CD14-positive monocyte (primary cell): ENCODE measurements around the gene CSK. TPM values are rescaled to one million over a fixed set of nuclear protein-coding genes. Genes with fewer than 3 reads are reported as not detected.

ENCODE experiments used
- DNase-seq, 3 donors: peaks; one replicate each; pipeline ENCODE4 v3.0.0-alpha.2; 2011 to 2022
- H2AFZ ChIP-seq: 2 replicates; pipeline ENCODE4 v1.6.0; 2012; ENCODE audit warnings: mild to moderate bottlenecking, low read depth, low read length, inconsistent platforms; ENCODE audit not compliant: insufficient read depth, poor library complexity, severe bottlenecking
- H3K27ac ChIP-seq, 2 donors: 1 replicate in 1 of 2; 2 replicates in 1 of 2; pipeline ENCODE4 v1.5.1; 2012 to 2013; ENCODE audit warnings: low read length in 2 of 2, control low read depth in 1 of 2, inconsistent platforms in 1 of 2, low read depth in 1 of 2, mild to moderate bottlenecking in 1 of 2
- H3K27me3 ChIP-seq, 2 donors: one replicate each; pipeline versions ENCODE4 v1.6.0 to v1.6.1; 2011 to 2013; ENCODE audit warnings: low read length in 2 of 2; ENCODE audit not compliant: control insufficient read depth in 2 of 2, insufficient read depth in 2 of 2
- H3K36me3 ChIP-seq, 2 donors: replicated peaks in 1 of 2; 1 replicate in 1 of 2; 2 replicates in 1 of 2; pipeline versions ENCODE4 v1.5.1 to v1.6.1; 2012 to 2013; ENCODE audit warnings: low read length in 2 of 2, control low read depth in 1 of 2, inconsistent platforms in 1 of 2, mild to moderate bottlenecking in 1 of 2; ENCODE audit not compliant: insufficient read depth in 2 of 2, control insufficient read depth in 1 of 2
- H3K4me1 ChIP-seq, 2 donors: 1 replicate in 1 of 2; 2 replicates in 1 of 2; pipeline versions ENCODE4 v1.5.1 to v1.6.1; 2012 to 2013; ENCODE audit warnings: low read length in 2 of 2, control low read depth in 1 of 2, inconsistent platforms in 1 of 2, mild to moderate bottlenecking in 1 of 2, moderate library complexity in 1 of 2; ENCODE audit not compliant: insufficient read depth in 2 of 2, control insufficient read depth in 1 of 2
- H3K4me2 ChIP-seq: replicated peaks from 2 replicates; pipeline ENCODE3; 2012; ENCODE audit warnings: low read length, moderate library complexity, mild to moderate bottlenecking; ENCODE audit not compliant: poor library complexity, severe bottlenecking; ENCODE audit errors: extremely low read depth
- H3K4me3 ChIP-seq, 3 experiments: fragments of 200-600 bp in 1 of 3; sonication (generic) in 1 of 3; replicated peaks in 1 of 3; 1 replicate in 2 of 3; 2 replicates in 1 of 3; pipeline ENCODE4 v1.5.1; 2011 to 2013; ENCODE audit warnings: low read length in 3 of 3, mild to moderate bottlenecking in 3 of 3, control low read depth in 2 of 3, low read depth in 2 of 3, inconsistent platforms in 1 of 3, moderate library complexity in 1 of 3
- H3K79me2 ChIP-seq: 2 replicates; pipeline ENCODE4 v1.6.0; 2012; ENCODE audit warnings: mild to moderate bottlenecking, control low read depth, inconsistent platforms, low read length, moderate library complexity; ENCODE audit not compliant: insufficient read depth
- H3K9ac ChIP-seq: 2 replicates; pipeline ENCODE4 v1.6.0; 2017; ENCODE audit warnings: low read length, mild to moderate bottlenecking; ENCODE audit not compliant: insufficient read depth, poor library complexity, severe bottlenecking
- H3K9me3 ChIP-seq, 2 donors: replicated peaks in 1 of 2; 1 replicate in 1 of 2; 2 replicates in 1 of 2; pipeline versions ENCODE4 v1.5.1 to v1.6.1; 2012 to 2013; ENCODE audit warnings: low read length in 2 of 2, control low read depth in 1 of 2; ENCODE audit not compliant: control insufficient read depth in 1 of 2, insufficient read depth in 1 of 2
- H4K20me1 ChIP-seq: 2 replicates; pipeline ENCODE4 v1.6.0; 2012; ENCODE audit warnings: mild to moderate bottlenecking, low read length, control low read depth, moderate library complexity; ENCODE audit not compliant: insufficient read depth
- H3K27ac Mint-ChIP-seq, 7 donors: one replicate each; pipeline ENCODE4 v1.8.0; 2020; ENCODE audit warnings: mild to moderate bottlenecking in 7 of 7, mixed read lengths in 7 of 7, moderate library complexity in 6 of 7, inconsistent platforms in 2 of 7
- H3K27me3 Mint-ChIP-seq, 3 donors: one replicate each; pipeline ENCODE4 v1.8.0; 2021 to 2022; ENCODE audit warnings: low read depth in 3 of 3, mild to moderate bottlenecking in 3 of 3, mixed read lengths in 3 of 3, moderate library complexity in 3 of 3, inconsistent platforms in 1 of 3
- H3K36me3 Mint-ChIP-seq, 2 donors: one replicate each; pipeline ENCODE4 v1.8.0; 2020; ENCODE audit warnings: mixed read lengths in 2 of 2, inconsistent platforms in 1 of 2, mild to moderate bottlenecking in 1 of 2
- H3K4me1 Mint-ChIP-seq: one replicate; pipeline ENCODE4 v1.8.0; 2020; ENCODE audit warnings: mild to moderate bottlenecking, mixed read lengths
- H3K4me3 Mint-ChIP-seq, 2 donors: one replicate each; pipeline ENCODE4 v1.8.0; 2020; ENCODE audit warnings: mild to moderate bottlenecking in 2 of 2, mixed read lengths in 2 of 2, moderate library complexity in 1 of 2
- H3K9me3 Mint-ChIP-seq, 7 donors: one replicate each; pipeline ENCODE4 v1.8.0; 2020 to 2022; ENCODE audit warnings: mixed read lengths in 7 of 7, mild to moderate bottlenecking in 6 of 7, moderate library complexity in 6 of 7, inconsistent platforms in 2 of 7
- WGBS: methylation state at CpG from one replicate; pipeline ENCODE4 v1.1.5; 2013; ENCODE audit warnings: missing lambda C conversion rate; ENCODE audit not compliant: insufficient coverage; 5-methylcytosine and 5-hydroxymethylcytosine counted together
- intact Hi-C, 2 donors: fragments of 100-400 bp; cut with micrococcal nuclease; formaldehyde crosslinking; loops; one replicate each; pipeline versions ENCODE4 v1.15.0 to v1.15.1; 2023
- polyA plus RNA-seq, 3 donors: library from polyadenylated mRNA; depleted of rRNA in 1 of 3; unstranded in 2 of 3; stranded (reverse) in 1 of 3; fragments of 300-500 nt in 2 of 3; fragments of >200 nt in 1 of 3; fragmentation: Illumina TruSeq in 2 of 3; gene quantifications; 1 replicate in 2 of 3; 2 replicates in 1 of 3; pipeline ENCODE4 v1.2.3, GENCODE V29; 2012 to 2021
- TF ChIP-seq, protein P1 (sequence below): fragments of 200-600 bp; IDR thresholded peaks from one replicate; pipeline ENCODE4 v1.8.0; 2022; ENCODE audit warnings: antibody characterized with exemption, mild to moderate bottlenecking

CSK gene
- polyA plus RNA-seq, 3 donors: 79.0 to 426 (median 106) TPM

DNA sequence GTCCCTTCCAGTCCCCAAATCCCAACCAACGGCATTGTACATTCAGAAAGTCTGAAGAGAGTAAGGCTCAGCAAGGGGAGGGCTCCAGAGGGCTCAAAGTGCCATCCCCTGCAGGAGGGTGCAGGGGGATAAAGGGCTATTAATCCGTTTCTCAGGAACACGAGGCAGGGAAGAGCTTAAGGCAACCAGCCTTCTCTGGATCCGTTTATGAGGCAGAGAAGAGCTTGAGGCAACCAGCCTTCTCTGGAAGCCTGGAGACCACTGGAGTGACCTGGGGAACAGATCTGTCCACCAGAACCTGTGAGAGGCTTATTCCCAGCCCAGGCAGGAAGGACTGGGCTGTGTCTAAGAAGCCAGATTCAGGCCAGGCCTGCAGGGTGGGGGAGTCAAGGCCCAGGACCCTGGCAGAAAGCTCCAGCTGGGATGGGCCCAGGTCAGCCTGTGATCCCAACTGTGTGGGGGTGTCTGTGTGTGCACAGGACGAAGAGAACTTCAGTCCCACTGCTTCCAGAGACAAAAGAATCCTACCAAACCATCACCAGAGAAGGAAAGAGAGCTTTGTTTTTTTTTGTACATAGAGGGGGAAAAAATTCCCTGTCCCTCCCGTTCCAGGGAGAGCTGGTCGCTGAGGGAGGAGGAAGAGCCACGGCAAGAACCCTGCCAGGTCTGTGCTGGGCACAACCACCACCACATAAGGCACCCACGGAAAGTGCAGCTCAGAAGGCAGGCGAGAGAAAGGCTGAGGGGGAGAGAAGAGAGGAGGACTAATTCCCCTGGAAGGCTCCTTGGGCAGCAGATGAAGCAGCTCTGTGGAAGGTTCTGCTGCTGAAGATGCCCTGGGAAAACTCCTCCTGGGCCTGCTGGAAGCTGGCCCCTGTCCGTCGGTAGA, 62.7 kb downstream of the CSK start:
- Mint-ChIP-seq H3K27me3 (peaks cover 0 to 3% (median 0%) of the 10 kb centered on the region in 3 donors), H3K9me3 (no peaks in the 10 kb centered on the region), H3K4me3 (no peak overlapping the region), H3K4me1 (peaks cover 37% of the 10 kb centered on the region), H3K36me3 (peaks cover 43 to 63% of the 10 kb centered on the region in 2 donors), H3K27ac (peak overlapping the region in 5 of 7 donors; percentile 22 to 68 (median 57))
- 76% methylated on average over 6 of the region's 12 CpGs for WGBS
- Histone ChIP-seq H3K9ac (no peak overlapping the region), H3K79me2 (peaks cover 2% of the 10 kb centered on the region), H3K4me2 (no peak overlapping the region), H3K9me3 (no peaks in the 10 kb centered on the region), H3K27me3 (no peaks in the 10 kb centered on the region), H2AFZ (no peak overlapping the region), H3K4me1 (peaks cover 16 to 22% of the 10 kb centered on the region in 2 donors), H4K20me1 (peaks cover 44% of the 10 kb centered on the region), H3K4me3 (no peak overlapping the region), H3K27ac (no peak overlapping the region), H3K36me3 (peaks cover 51 to 54% of the 10 kb centered on the region in 2 donors)
- TF ChIP-seq, protein P1, sequence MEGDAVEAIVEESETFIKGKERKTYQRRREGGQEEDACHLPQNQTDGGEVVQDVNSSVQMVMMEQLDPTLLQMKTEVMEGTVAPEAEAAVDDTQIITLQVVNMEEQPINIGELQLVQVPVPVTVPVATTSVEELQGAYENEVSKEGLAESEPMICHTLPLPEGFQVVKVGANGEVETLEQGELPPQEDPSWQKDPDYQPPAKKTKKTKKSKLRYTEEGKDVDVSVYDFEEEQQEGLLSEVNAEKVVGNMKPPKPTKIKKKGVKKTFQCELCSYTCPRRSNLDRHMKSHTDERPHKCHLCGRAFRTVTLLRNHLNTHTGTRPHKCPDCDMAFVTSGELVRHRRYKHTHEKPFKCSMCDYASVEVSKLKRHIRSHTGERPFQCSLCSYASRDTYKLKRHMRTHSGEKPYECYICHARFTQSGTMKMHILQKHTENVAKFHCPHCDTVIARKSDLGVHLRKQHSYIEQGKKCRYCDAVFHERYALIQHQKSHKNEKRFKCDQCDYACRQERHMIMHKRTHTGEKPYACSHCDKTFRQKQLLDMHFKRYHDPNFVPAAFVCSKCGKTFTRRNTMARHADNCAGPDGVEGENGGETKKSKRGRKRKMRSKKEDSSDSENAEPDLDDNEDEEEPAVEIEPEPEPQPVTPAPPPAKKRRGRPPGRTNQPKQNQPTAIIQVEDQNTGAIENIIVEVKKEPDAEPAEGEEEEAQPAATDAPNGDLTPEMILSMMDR: no peak
- intact Hi-C loops: loop anchor here (10.0 kb wide), 1 partner anchor 60 kb away; the partner anchor contains the start of gene FAM219B (in 2 of the 2)
- DNase-seq: no peak

DNA sequence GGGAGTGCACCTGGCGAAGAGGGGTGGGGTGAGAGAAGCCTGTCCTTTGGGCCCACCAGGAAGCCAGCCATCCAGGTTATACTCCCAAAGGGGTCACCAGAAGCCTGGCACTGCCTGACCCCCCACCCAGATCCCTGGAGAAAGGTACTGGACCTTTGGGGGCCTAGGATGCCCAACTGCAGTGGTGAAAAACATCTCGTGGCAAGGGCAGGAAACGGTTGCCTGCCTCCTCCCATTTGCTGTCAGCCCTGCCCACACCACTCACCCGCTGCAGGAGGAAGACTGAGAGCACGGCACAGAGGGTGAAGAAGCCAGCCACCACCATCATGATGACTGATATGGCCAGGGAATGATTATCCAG, 63.3 kb downstream of the CSK start:
- Histone ChIP-seq H3K4me1 (peaks cover 16 to 22% of the 10 kb centered on the region in 2 donors), H3K27ac (no peak overlapping the region), H3K9me3 (no peaks in the 10 kb centered on the region), H3K4me2 (no peak overlapping the region), H3K4me3 (no peak overlapping the region), H3K27me3 (no peaks in the 10 kb centered on the region), H3K36me3 (peaks cover 55 to 60% of the 10 kb centered on the region in 2 donors), H4K20me1 (peaks cover 50% of the 10 kb centered on the region), H2AFZ (no peak overlapping the region), H3K79me2 (peaks cover 2% of the 10 kb centered on the region), H3K9ac (no peak overlapping the region)
- Mint-ChIP-seq H3K36me3 (peaks cover 49 to 66% of the 10 kb centered on the region in 2 donors), H3K27me3 (peaks cover 0 to 3% (median 0%) of the 10 kb centered on the region in 3 donors), H3K27ac (peak overlapping the region in 4 of 7 donors; percentile 17 to 72 (median 38)), H3K9me3 (no peaks in the 10 kb centered on the region), H3K4me1 (peaks cover 37% of the 10 kb centered on the region), H3K4me3 (no peak overlapping the region)
- TF ChIP-seq, protein P1: no peak
- no peak for DNase-seq
- 50% methylated on average over 2 of the region's 5 CpGs for WGBS
- intact Hi-C loops: loop anchor here (10.0 kb wide), 1 partner anchor 60 kb away; the partner anchor contains the start of gene FAM219B (in 2 of the 2)
